ENCODE data around the gene SON.

Gene SON

DNA sequence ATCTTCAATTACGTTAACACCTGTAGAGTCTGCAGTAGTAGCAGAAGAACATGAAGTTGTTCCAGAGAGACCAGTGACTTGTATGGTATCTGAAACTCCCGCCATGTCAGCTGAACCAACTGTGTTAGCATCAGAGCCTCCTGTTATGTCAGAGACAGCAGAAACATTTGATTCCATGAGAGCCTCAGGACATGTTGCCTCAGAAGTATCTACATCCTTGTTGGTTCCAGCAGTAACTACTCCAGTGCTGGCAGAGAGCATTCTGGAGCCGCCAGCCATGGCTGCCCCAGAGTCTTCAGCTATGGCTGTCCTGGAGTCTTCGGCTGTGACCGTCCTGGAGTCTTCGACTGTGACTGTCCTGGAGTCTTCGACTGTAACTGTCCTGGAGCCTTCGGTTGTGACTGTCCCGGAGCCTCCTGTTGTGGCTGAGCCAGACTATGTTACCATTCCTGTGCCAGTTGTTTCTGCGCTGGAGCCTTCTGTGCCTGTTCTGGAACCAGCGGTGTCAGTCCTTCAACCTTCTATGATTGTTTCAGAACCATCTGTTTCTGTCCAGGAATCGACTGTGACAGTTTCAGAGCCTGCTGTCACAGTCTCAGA lies 10.3 kb downstream of the SON start:
- Histone ChIP-seq H4K20me1 (ENCODE audit: low read depth, low read length) (peaks cover 62% of the 10 kb centered on the region), H3K27me3 (ENCODE audit: low read length) (no peaks in the 10 kb centered on the region), H3K27ac (ENCODE audit: low read depth, low read length) (no peak overlapping the region), H3K4me3 (ENCODE audit: insufficient read depth, low read length, poor library complexity, severe bottlenecking) (no peak overlapping the region), H3K36me3 (ENCODE audit: low read length) (peaks cover 75% of the 10 kb centered on the region), H3K4me2 (ENCODE audit: low read depth, low read length, poor library complexity, severe bottlenecking) (no peak overlapping the region), H3K79me2 (ENCODE audit: insufficient read depth, low read length) (peaks cover 98% of the 10 kb centered on the region), H3F3A (ENCODE audit: insufficient read depth) (peaks cover 4% of the 10 kb centered on the region; the same call in 1 of the 2 replicates), H3K9ac (ENCODE audit: low read length) (no peak overlapping the region), H3K9me2 (replicated peaks; ENCODE audit: insufficient read depth, low read length) (no peaks in the 10 kb centered on the region), H2AFZ (ENCODE audit: low read depth, low read length, severe bottlenecking) (no peak overlapping the region), H3K9me3 (ENCODE audit: insufficient read depth, low read length) (no peaks in the 10 kb centered on the region)
- TF ChIP-seq EZH2phosphoT487 (conservative IDR thresholded peaks at IDR 0.05; ENCODE audit: low read length), result no peak
- TF ChIP-seq, protein P1, sequence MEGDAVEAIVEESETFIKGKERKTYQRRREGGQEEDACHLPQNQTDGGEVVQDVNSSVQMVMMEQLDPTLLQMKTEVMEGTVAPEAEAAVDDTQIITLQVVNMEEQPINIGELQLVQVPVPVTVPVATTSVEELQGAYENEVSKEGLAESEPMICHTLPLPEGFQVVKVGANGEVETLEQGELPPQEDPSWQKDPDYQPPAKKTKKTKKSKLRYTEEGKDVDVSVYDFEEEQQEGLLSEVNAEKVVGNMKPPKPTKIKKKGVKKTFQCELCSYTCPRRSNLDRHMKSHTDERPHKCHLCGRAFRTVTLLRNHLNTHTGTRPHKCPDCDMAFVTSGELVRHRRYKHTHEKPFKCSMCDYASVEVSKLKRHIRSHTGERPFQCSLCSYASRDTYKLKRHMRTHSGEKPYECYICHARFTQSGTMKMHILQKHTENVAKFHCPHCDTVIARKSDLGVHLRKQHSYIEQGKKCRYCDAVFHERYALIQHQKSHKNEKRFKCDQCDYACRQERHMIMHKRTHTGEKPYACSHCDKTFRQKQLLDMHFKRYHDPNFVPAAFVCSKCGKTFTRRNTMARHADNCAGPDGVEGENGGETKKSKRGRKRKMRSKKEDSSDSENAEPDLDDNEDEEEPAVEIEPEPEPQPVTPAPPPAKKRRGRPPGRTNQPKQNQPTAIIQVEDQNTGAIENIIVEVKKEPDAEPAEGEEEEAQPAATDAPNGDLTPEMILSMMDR (IDR thresholded peaks at IDR 0.05; ENCODE audit: insufficient read depth, low read length, poor library complexity, severe bottlenecking), result no peak

GRCh38 chr21:33554236-33554981 lies 11.6 kb downstream of the SON start:
- no peak overlapping the region for H3K9ac ChIP-seq (ENCODE audit: low read length)
- no peak overlapping the region for H2AFZ ChIP-seq (ENCODE audit: low read depth, low read length, severe bottlenecking)
- H4K20me1 ChIP-seq (ENCODE audit: low read depth, low read length), result peaks cover 68% of the 10 kb centered on the region
- H3K9me3 ChIP-seq (ENCODE audit: insufficient read depth, low read length), result no peaks in the 10 kb centered on the region
- H3K79me2 ChIP-seq (ENCODE audit: insufficient read depth, low read length), result peaks cover 98% of the 10 kb centered on the region
- no peaks in the 10 kb centered on the region for H3K27me3 ChIP-seq (ENCODE audit: low read length)
- H3K4me3 ChIP-seq (ENCODE audit: insufficient read depth, low read length, poor library complexity, severe bottlenecking), result no peak overlapping the region
- no peak overlapping the region for H3K4me2 ChIP-seq (ENCODE audit: low read depth, low read length, poor library complexity, severe bottlenecking)
- H3F3A ChIP-seq (ENCODE audit: insufficient read depth), result peaks cover 11% of the 10 kb centered on the region; the same call in 1 of the 2 replicates
- H3K9me2 ChIP-seq (replicated peaks; ENCODE audit: insufficient read depth, low read length), result no peaks in the 10 kb centered on the region
- peaks cover 77% of the 10 kb centered on the region for H3K36me3 ChIP-seq (ENCODE audit: low read length)
- no peak for TF ChIP-seq EZH2phosphoT487 (conservative IDR thresholded peaks at IDR 0.05; ENCODE audit: low read length)
- H3K27ac ChIP-seq (ENCODE audit: low read depth, low read length), result no peak overlapping the region

GRCh38 chr21:33554982-33555344 lies 12.1 kb downstream of the SON start:
- Histone ChIP-seq H3K27me3 (ENCODE audit: low read length) (no peaks in the 10 kb centered on the region), H3K9me3 (ENCODE audit: insufficient read depth, low read length) (no peaks in the 10 kb centered on the region), H3K4me2 (ENCODE audit: low read depth, low read length, poor library complexity, severe bottlenecking) (no peak overlapping the region), H4K20me1 (ENCODE audit: low read depth, low read length) (peaks cover 69% of the 10 kb centered on the region), H3K36me3 (ENCODE audit: low read length) (peaks cover 77% of the 10 kb centered on the region), H3F3A (ENCODE audit: insufficient read depth) (peaks cover 11% of the 10 kb centered on the region; the same call in 1 of the 2 replicates), H2AFZ (ENCODE audit: low read depth, low read length, severe bottlenecking) (no peak overlapping the region), H3K4me3 (ENCODE audit: insufficient read depth, low read length, poor library complexity, severe bottlenecking) (no peak overlapping the region), H3K9me2 (replicated peaks; ENCODE audit: insufficient read depth, low read length) (no peaks in the 10 kb centered on the region), H3K9ac (ENCODE audit: low read length) (no peak overlapping the region), H3K27ac (ENCODE audit: low read depth, low read length) (no peak overlapping the region), H3K79me2 (ENCODE audit: insufficient read depth, low read length) (peaks cover 98% of the 10 kb centered on the region)
- TF ChIP-seq, protein P1 (IDR thresholded peaks at IDR 0.05; ENCODE audit: insufficient read depth, low read length, poor library complexity, severe bottlenecking), result no peak
- TF ChIP-seq EZH2phosphoT487 (conservative IDR thresholded peaks at IDR 0.05; ENCODE audit: low read length), result no peak

GRCh38 chr21:33557447-33557846 lies 14.6 kb downstream of the SON start:
- Histone ChIP-seq H3K27ac (ENCODE audit: low read depth, low read length) (no peak overlapping the region), H2AFZ (ENCODE audit: low read depth, low read length, severe bottlenecking) (no peak overlapping the region), H3K27me3 (ENCODE audit: low read length) (no peaks in the 10 kb centered on the region), H3K9me3 (ENCODE audit: insufficient read depth, low read length) (no peaks in the 10 kb centered on the region), H3K79me2 (ENCODE audit: insufficient read depth, low read length) (peaks cover 86% of the 10 kb centered on the region), H3K36me3 (ENCODE audit: low read length) (peaks cover 89% of the 10 kb centered on the region), H3K9me2 (replicated peaks; ENCODE audit: insufficient read depth, low read length) (no peaks in the 10 kb centered on the region), H3K4me3 (ENCODE audit: insufficient read depth, low read length, poor library complexity, severe bottlenecking) (no peak overlapping the region), H3K4me2 (ENCODE audit: low read depth, low read length, poor library complexity, severe bottlenecking) (no peak overlapping the region), H4K20me1 (ENCODE audit: low read depth, low read length) (peaks cover 67% of the 10 kb centered on the region), H3F3A (ENCODE audit: insufficient read depth) (peaks cover 29% of the 10 kb centered on the region; the same call in 1 of the 2 replicates), H3K9ac (ENCODE audit: low read length) (no peak overlapping the region)
- no peak for TF ChIP-seq EZH2phosphoT487 (conservative IDR thresholded peaks at IDR 0.05; ENCODE audit: low read length)
- TF ChIP-seq, protein P1 (IDR thresholded peaks at IDR 0.05; ENCODE audit: insufficient read depth, low read length, poor library complexity, severe bottlenecking), result no peak
